Measurements from ENCODE around the gene VAV2. TPM values are rescaled to one million over a fixed set of nuclear protein-coding genes. Genes with fewer than 3 reads are reported as not detected.

VAV2 gene
- total and polyA plus RNA-seq, 11 donors: 3.3 to 9.9 (median 5.3) TPM

- TF ChIP-seq CTCF (IDR thresholded peaks at IDR 0.05) (no peak), POLR2A (IDR thresholded peaks at IDR 0.05) (no peak)
- Histone ChIP-seq H3K27ac (peak overlapping the region in 4 of 12 donors; percentile 51 to 76 (median 66)), H3K4me3 (no peak overlapping the region), H3K9me3 (no peaks in the 10 kb centered on the region), H3K36me3 (no peaks in the 10 kb centered on the region), H3K27me3 (peaks cover 0 to 17% (median 0%) of the 10 kb centered on the region in 9 donors), H3K4me1 (peaks cover 0 to 31% (median 10%) of the 10 kb centered on the region in 12 donors)
- ATAC-seq (no peak), DNase-seq (peak in 2 of 5 donors; percentile 17 to 60)
- intact Hi-C loops (cut with DNase I): loop anchor here in 1 of 10 donors (10.0 kb wide), 2 partner anchors 49 to 109 kb away; partner anchors contain the start of gene FAM163B
- 86 to 93% (median 89%) methylated on average over 14 to 18 of the region's 18 CpGs for WGBS, 4 donors
Measured at GRCh38 chr9:133713960-133714495, 278.1 kb downstream of the VAV2 start.

GRCh38 chr9:133713150-133713959, 278.8 kb downstream of the VAV2 start:
- DNase-seq (peak in 3 of 5 donors; percentile 4 to 60 (median 18)), ATAC-seq (no peak)
- Histone ChIP-seq H3K4me1 (peaks cover 0 to 31% (median 10%) of the 10 kb centered on the region in 12 donors), H3K27ac (no peak overlapping the region), H3K27me3 (peaks cover 0 to 17% (median 0%) of the 10 kb centered on the region in 9 donors), H3K36me3 (no peaks in the 10 kb centered on the region), H3K9me3 (no peaks in the 10 kb centered on the region), H3K4me3 (no peak overlapping the region)
- WGBS, 4 donors: 74 to 80% (median 76%) methylated on average over 15 to 25 of the region's 25 CpGs
- TF ChIP-seq CTCF (IDR thresholded peaks at IDR 0.05) (no peak), POLR2A (IDR thresholded peaks at IDR 0.05) (no peak)
- intact Hi-C loops (cut with DNase I): loop anchor here in 1 of 10 donors (10.0 kb wide), 2 partner anchors 49 to 109 kb away; partner anchors contain the start of gene FAM163B

DNA sequence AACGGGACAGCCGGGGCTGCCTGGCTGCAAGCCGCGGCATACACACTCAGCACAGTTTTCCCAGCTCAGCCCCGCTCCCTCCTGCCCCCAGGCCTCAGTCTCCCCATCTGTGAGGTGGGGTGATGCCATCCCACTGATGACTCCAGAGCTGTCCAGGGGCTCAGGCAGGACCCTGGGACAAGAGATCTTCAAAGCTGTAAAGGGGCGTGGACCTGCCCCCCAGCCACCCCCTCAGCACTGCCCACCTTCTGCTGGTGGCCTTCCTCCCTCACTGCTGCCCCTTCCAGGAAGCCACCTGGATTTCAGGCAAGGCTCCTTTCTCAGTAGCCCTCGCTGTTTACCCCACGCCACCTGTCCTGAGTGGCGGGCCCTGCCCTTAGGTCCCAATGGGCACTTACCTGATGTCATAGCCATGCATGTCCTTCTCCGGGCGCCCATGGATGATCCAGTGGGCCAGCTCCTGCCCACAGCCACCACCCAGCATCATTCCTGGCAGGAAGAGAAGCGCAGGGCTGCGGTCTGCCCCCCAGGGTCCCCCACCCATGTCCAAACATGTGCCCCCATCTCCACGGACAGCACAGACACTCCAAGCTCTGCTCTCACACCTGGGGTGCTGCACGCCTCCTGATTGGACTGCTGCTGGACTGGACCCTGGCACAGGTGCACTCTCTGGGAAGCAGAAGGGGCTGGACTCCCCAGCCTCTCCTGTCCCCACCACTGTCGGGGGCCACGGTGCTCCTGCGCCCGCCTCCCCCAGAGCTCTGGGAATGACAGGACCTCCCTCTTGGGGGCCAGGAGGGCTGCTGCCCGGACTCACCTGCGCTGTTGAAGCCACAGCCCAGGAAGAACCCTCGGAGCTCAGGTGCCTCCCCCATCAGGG, 279.7 kb downstream of the VAV2 start:
- ATAC-seq (no peak), DNase-seq (peak in 3 of 5 donors; percentile 6 to 61 (median 22))
- Histone ChIP-seq H3K36me3 (no peaks in the 10 kb centered on the region), H3K4me3 (no peak overlapping the region), H3K27me3 (peaks cover 0 to 17% (median 0%) of the 10 kb centered on the region in 9 donors), H3K9me3 (no peaks in the 10 kb centered on the region), H3K4me1 (peaks cover 0 to 38% (median 13%) of the 10 kb centered on the region in 12 donors), H3K27ac (peak overlapping the region in 3 of 12 donors; percentile 35 to 48 (median 38))
- intact Hi-C loops (cut with DNase I): loop anchor here in 1 of 10 donors (10.0 kb wide), 2 partner anchors 48 to 108 kb away; partner anchors contain the start of gene FAM163B
- WGBS, 4 donors: 90 to 96% (median 91%) methylated on average over 21 to 22 of the region's 22 CpGs
- TF ChIP-seq CTCF (IDR thresholded peaks at IDR 0.05) (no peak), POLR2A (IDR thresholded peaks at IDR 0.05) (no peak)

Other genes with a start within 250 kb of the VAV2 start
- gene BRD3OS, start 33.2 kb upstream of the VAV2 start, total RNA-seq: 10 to 100 TPM in 4 of 9 donors, 1 to 10 TPM in 5; 5.3 to 13.8 (median 9.3) TPM
- gene BRD3OS, start 33.2 kb upstream of the VAV2 start, polyA plus RNA-seq: 1 to 10 TPM; 1.8 to 8.9 TPM
- gene BRD3, start 75.7 kb upstream of the VAV2 start, total RNA-seq: 10 to 100 TPM; 14.0 to 37.3 (median 29.3) TPM
- gene BRD3, start 75.7 kb upstream of the VAV2 start, polyA plus RNA-seq: 10 to 100 TPM; 10.3 to 10.9 TPM
- gene WDR5, start 143.8 kb upstream of the VAV2 start, total RNA-seq: 10 to 100 TPM; 13.1 to 23.8 (median 17.2) TPM
- gene WDR5, start 143.8 kb upstream of the VAV2 start, polyA plus RNA-seq: 10 to 100 TPM; 12.9 to 24.7 TPM
- gene RNU6ATAC, start 172.2 kb upstream of the VAV2 start, total RNA-seq: 100 to 1,000 TPM in 1 of 9 donors, 10 to 100 TPM in 5, not detected in 3; 17.3 to 178 (median 80.1) TPM
- not detected for gene RNU6ATAC, start 172.2 kb upstream of the VAV2 start, polyA plus RNA-seq

All from heart left ventricle (tissue), 16 donors.